ENCODE data around the gene DENND1B. TPM values are rescaled to one million over a fixed set of nuclear protein-coding genes. Genes with fewer than 3 reads are reported as not detected.

The DENND1B gene
- total RNA-seq, 2 donors from 2014 or later, result 13.8 to 17.2 TPM

- no peak for DNase-seq (ENCODE audit: low spot score)
- intact Hi-C loops (cut with DNase I), result no loop called here
These were observed 108.5 kb downstream of the DENND1B start for GRCh38 chr1:197666769-197667285.

- no peak for DNase-seq (ENCODE audit: low spot score)
- intact Hi-C loops (cut with DNase I), result no loop called here
These were observed 110.9 kb downstream of the DENND1B start for GRCh38 chr1:197664391-197664790.

GRCh38 chr1:197663162-197663953, 111.9 kb downstream of the DENND1B start:
- intact Hi-C loops (cut with DNase I), result no loop called here
- DNase-seq (ENCODE audit: low spot score), result no peak

GRCh38 chr1:197660389-197660788, 114.9 kb downstream of the DENND1B start:
- no peak for DNase-seq (ENCODE audit: low spot score)
- intact Hi-C loops (cut with DNase I), result no loop called here

- DNase-seq (ENCODE audit: low spot score), result no peak
- intact Hi-C loops (cut with DNase I), result no loop called here
These were observed 116.1 kb downstream of the DENND1B start for GRCh38 chr1:197659171-197659570.

DNA sequence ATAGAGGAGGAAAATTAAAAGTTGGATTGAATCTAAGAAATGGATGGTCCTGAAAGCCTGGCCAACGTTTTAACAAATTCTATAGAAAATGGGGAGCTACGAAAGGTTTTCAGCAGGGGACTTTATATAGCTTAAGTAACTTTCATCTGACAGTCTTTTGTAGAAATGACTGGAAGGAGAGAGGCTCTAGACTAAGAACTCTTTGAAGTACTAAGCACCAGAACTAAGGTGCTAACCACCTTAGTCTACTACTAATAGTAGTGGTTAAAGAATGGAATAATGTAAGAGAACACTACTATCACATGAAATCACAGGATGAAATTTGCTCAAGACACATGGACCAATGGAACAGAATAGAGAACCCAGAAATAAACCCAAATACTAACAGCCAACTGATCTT, 126.1 kb downstream of the DENND1B start:
- intact Hi-C loops (cut with DNase I), result no loop called here
- DNase-seq (ENCODE audit: low spot score), result no peak

GRCh38 chr1:197638316-197638715, 137.0 kb downstream of the DENND1B start:
- DNase-seq (ENCODE audit: low spot score), result no peak
- intact Hi-C loops (cut with DNase I), result no loop called here

DNA sequence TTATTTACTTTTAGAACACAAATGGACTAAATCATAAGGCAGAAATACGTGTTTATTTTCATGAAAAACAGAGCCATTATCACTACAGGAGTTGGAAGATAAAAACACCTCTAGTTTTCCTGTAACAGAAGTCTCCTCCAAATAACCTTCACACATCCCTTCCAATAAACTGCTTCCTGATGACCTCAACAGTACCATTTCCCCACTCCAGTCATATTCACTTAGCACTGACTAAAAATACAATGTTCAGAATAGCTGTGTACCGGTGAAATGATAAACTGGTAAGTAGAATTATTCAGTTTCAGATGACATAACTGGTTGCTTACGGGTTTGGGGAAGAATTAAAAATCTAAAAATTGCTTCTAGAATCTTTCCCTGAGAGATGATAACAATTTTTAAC, 137.9 kb downstream of the DENND1B start:
- intact Hi-C loops (cut with DNase I), result no loop called here
- DNase-seq (ENCODE audit: low spot score), result no peak

- DNase-seq (ENCODE audit: low spot score), result no peak
- intact Hi-C loops (cut with DNase I), result no loop called here
These were observed 141.7 kb downstream of the DENND1B start for GRCh38 chr1:197633447-197634078.

DNA sequence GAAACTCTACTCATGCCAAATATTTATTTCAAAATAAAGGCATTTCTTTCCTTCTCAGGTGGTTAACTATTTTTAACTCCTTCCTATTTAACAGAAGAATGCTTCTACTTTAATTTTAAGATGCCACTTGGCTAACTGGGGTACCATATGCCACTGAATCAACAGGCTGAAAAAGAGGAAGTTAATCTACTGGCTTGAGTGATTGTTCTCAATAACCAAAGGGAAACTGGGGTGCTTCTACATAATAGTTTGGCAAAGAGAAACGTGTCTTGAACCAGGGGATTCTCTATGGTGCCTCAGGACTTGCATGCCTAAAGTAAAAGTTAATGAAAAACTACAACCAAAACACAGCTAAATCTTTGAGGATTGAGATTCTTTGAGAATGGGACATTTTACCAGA, 142.6 kb downstream of the DENND1B start:
- no peak for DNase-seq (ENCODE audit: low spot score)
- intact Hi-C loops (cut with DNase I), result no loop called here

GRCh38 chr1:197632005-197632404, 143.3 kb downstream of the DENND1B start:
- intact Hi-C loops (cut with DNase I), result no loop called here
- no peak for DNase-seq (ENCODE audit: low spot score)

DNA sequence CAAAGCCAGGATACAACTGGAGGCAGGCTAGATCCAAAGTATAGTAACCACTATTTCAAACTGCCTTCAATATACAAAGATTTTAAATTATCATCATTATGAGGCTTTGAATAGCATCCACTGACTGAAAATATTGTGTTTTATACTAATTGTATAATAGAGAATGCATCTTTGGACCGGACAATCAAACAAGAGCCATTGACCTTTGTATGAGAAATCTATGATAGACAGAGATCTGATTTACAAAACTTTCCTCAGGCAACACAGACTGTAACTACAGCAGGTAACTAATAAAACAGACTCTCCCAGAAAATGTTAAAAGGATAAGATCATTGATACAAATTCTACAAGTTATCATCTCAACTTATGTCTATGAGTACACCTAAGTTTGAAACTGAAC, 152.9 kb downstream of the DENND1B start:
- no peak for DNase-seq (ENCODE audit: low spot score)
- intact Hi-C loops (cut with DNase I), result no loop called here

DNA sequence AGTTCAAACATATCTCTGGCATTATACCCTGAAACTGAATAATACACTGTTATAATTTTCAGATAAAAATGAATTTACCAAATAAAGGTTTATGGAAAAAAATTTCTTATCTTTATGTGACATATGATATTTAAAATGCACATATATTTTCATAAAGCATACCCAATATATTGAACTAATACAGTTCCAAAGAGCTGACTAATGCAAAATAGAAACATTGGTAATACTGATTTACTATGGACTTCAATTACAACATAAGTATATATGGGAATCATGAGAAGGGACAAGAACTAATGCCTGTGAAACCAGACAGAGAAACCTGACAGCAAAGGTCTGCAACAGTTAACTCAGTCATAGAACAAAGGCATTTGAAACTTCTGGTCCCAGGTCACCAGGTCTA, 153.5 kb downstream of the DENND1B start:
- DNase-seq (ENCODE audit: low spot score), result no peak
- intact Hi-C loops (cut with DNase I), result no loop called here

GRCh38 chr1:197620714-197621163, 154.5 kb downstream of the DENND1B start:
- intact Hi-C loops (cut with DNase I), result no loop called here
- no peak for DNase-seq (ENCODE audit: low spot score)

- DNase-seq (ENCODE audit: low spot score), result no peak
- intact Hi-C loops (cut with DNase I), result no loop called here
These were observed 156.2 kb downstream of the DENND1B start for GRCh38 chr1:197619008-197619640.

DNA sequence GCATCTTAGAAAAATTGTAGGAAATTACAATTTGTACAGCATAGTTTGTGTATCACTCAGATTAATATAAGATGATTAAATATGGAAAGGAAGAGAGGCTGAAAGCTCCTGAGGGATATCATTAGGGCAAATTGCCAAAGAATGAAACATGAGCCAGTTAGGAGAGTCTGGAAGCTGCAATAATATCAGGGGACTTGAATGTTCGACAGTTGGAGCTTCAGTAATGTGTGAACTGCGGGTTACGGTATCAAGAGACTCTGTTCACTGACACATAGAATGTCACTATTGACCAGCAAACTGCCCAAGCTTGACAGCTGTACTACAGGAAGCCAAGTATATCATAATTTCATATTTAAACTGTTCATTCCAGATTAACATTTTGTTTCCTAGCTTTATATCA, 157.2 kb downstream of the DENND1B start:
- intact Hi-C loops (cut with DNase I), result no loop called here
- no peak for DNase-seq (ENCODE audit: low spot score)

DNA sequence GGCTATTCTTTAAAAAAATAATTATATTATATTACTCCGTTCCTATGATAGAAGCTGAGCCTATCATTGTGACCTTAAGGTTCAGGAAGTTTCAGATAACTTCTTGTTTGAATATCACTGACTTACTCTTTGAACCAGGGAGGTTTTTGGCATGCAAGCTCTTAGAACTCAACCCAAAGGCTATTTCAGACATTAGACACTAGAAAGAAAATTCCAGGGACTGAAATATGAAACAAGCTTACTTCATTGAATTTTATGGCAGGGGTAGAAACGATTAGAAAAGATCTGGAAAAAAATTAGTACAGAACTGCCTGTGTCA, 159.6 kb downstream of the DENND1B start:
- no peak for DNase-seq (ENCODE audit: low spot score)
- intact Hi-C loops (cut with DNase I), result no loop called here

DNA sequence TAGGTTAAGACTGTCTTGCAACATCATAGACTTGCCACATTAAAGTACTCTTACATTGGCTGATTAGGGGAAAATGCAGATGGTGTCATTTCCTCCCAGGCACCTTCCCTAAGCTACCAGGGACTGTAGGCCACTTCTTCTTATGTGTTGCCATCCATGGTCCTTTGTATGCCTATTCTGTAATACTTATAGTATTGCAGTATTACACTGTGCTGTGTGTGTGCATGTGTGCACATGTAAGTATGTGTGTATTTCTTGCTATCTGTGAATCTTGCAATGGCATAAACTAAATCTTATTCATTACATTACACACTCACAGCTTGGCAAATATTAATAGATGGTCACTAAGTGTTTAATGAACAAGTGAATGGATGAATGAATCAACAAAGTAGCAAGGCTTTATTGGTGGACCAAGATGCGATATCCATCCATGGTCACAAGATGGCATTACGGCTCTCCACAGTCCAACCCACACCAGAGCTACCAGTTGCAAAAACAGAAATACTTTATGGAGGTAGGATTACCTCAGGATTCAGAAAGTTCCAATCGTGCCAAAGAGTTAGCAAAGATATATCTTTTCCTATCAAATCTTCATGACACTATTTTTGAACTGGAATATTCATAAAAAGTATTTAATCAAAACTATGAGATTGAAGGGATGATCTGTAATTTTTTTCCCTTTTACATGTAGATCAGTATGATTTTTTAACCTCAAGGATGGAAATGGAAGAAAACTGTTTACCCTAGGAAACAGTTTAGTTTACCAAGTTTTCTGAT, 160.2 kb downstream of the DENND1B start:
- DNase-seq (ENCODE audit: low spot score), result no peak
- intact Hi-C loops (cut with DNase I), result no loop called here

DNA sequence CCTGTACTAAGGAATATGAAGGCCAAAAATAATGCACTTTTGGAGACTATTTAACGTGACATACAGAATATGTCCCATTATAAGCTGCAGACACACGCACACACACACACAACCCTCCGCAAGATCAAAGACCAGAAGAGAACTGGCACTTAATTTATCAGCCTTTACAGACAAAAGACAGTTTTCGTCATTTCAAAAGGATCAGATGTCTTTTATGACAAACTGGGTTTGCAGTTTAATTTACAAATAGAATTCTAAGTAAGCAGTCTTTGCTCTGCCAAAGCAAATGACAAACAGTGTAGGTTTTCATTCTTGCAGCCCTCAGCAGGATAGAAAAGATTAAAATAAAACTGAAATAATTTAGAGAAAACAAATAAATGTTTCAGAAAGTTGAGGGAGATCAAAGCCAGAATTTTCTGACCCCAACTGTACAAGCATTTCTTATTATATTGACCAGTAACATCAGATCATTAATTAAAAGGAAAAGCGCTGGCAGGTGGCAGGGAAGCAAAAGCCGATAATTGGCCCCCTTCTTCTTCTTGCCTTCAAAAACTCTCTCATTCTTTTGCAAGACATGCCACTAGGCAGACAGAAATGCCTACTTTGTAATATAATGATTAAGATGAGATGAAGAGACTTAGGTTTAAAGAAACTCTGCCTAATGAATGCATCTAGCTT, 169.0 kb downstream of the DENND1B start:
- intact Hi-C loops (cut with DNase I), result no loop called here
- DNase-seq (ENCODE audit: low spot score), result no peak

Data from posterior vena cava (tissue), 2 donors.